ENCODE data around the gene CREB3L2.

Gene CREB3L2

DNA sequence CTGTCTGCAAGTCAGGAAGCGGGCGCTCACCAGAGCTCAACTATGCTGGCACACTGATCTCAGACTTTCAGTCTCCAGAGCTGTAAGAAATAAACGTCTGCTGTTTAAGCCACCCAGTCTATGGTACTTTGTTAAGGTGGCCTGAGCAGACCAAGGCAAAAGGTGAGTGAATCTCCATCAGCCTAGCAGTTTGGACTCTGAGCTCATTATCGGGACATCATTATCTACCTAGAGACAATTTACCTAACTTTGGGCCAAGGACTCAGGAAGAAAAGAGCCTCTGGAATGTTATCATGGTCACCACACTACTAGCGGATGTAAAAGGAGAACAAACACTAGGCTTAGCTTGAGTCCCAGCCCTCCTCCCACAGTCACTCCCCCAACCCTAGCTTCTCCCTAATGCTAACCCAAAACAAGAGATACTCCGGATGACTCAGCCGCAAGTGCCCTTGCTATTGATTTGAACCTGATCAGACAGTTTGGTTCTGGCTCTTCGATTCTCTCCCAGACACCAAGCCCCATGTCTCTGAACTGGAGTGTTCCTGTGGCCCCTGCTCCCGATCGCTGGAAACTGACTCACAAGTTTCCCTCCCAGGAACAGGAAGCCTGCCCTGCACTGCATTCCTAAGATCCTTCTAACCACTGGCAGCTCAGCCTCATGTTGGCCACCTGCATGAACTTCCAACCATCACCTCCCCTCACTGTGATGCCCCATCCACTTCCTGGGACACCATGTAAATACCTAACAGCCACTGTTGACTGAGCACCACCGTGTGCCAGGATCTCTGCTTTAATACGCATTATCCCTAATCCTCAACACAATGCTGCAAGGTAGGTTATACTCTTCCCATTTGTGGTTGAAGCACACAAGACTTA, 34.5 kb downstream of the CREB3L2 start:
- no peak for DNase-seq

DNA sequence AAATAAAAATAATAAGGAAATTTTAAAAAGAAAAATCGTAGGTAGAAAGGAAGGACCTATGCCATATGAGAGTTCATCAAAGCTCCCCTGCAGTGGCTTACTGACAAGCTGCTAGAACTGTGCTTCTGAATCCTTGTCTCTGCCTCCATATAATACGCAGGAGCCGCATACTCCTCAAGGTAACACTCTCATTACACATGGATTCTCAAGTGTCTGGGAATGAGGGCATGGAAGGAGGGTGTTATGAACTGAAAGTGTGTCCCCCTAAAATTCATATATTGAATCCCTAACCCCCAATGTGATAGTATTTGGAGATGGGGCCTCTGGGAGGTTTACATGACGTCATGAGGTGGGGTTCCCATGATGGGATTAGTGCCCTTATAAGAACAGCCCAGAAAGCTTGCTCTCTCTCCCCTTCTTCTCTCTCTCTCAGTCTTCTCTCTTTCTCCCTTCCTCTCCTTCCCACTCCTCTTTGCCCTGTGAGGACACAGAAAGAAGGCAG, 35.2 kb downstream of the CREB3L2 start:
- DNase-seq = no peak

DNA sequence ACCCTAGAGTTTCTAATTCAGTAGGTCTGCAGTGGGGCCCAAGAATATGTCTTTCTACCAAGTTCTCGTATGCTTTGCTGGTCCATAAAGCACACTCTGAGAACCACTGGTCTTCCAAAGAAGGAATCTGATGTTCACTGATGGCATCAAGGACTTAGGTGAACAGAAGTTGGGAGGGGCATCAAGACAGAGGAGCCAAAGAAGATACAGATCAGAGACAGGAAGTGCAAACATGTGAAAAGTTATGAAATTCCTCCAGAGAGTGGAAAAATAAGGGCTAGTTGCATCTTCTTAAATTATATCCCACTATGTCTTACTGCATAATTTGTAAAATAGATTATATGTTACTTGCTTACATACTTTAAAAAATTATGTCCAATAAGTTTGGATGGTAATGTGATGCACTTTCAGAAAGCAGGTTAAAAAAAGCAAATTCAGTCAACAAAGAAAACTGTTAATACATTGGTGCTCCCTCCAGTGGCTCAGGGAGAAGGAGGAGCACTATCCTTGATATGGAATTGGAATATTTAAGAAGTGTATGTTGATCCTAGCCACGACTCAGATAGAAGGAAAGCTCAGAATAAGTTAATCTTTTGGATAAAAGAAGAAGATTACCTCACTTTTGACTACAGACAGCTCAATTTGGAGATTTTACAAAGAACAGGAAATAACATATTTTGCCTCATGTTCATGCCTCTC, 35.8 kb downstream of the CREB3L2 start:
- no peak for DNase-seq

DNA sequence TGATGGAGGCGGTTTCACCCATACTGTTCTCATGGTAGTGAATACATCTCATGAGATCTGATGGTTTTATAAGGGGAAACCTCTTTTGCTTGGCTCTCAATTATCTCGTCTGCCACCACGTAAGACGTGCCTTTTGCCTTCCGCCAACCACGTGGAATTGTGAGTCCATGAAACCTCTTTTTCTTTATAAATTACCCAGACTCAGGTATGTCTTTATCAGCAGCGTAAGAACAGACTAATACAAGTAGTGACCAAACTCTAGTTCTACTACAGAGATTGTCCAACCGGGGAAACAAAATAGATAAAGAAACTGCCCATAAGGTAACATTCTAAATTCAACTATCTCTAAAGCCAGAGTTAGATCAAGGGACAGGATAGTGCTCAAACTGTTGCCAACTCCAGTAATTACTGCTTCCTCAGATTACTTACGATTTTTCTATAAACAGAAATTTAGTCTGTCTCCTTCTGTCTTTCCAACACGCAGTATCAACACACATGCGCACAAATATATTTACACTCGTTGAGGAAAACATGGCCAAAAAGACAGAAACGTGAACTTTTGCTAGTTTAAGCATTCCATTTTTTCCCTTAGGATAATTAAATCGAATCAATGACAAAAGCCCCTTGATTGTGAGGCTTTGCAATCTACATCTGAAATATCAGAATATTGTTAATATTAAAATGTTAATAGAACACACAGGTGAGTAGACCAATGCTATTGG, 36.9 kb downstream of the CREB3L2 start:
- no peak for DNase-seq

DNA sequence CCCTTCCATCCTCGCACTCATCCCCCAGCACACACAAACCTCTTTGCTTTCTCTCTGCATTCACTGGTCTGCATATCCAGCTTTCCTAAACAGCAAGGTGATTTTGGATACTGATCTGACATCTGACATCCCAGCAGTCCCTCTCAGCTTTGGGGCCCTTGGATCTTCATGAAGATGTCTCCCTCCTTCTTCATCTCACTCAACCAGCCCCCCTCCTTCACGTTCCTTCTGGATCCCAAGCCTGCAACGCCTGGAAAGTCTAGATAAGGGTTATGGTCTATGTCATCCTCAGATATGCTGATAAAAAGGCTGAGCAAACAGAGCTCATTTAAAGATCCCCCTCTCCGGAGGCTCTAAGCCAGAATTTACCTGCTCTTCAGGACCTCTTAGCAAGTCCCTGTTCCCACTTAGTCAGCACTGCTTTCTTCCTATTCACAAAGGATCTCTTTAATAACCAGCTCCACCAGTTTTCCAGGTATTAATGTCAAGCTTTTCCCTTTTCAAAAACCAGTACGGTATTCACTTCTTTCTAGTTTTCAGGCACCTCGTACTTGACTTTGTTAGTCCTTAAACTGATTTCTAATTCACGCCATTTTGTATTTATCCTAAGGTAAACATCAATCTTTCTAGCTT, 38.9 kb downstream of the CREB3L2 start:
- no peak for DNase-seq

DNA sequence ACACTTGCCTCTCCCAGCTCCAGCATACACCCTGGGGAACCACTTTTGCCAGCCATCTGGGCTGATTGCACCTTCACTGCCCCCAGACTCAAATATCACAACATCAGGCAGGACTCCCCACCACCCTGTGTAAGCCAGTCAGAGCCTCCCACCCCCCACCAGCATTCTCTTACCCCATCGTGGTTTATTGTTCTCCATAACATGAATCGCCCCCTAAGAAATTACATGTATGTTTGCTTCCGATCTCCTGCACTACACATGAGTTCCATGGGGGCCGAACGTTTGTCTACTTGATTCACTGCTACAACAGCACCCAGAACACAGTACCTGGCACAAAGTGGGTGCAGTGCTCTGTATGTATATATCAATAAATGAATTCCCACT, 39.4 kb downstream of the CREB3L2 start:
- no peak for DNase-seq

- no peak for DNase-seq
Measured at GRCh38 chr7:137961200-137962177, 40.4 kb downstream of the CREB3L2 start.

DNA sequence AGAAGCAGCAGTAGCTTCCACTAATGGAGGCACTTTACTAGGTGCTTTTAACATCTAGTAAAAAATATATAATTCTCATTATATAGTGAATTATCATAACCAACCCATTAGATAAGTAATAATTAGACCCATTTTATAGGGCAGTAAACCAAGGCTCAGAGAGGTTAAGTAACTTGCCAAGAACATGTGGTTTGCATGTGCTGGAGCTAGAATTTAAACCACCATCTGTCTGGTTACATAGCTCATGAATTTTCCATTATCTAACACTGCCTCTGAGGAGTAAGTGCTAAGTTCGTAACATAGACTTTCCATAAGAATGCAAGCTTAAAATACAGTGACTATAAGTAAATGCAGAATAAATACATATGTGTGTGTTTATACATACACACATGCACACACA, 41.9 kb downstream of the CREB3L2 start:
- no peak for DNase-seq

GRCh38 chr7:137958470-137959431, 43.1 kb downstream of the CREB3L2 start:
- no peak for DNase-seq

DNA sequence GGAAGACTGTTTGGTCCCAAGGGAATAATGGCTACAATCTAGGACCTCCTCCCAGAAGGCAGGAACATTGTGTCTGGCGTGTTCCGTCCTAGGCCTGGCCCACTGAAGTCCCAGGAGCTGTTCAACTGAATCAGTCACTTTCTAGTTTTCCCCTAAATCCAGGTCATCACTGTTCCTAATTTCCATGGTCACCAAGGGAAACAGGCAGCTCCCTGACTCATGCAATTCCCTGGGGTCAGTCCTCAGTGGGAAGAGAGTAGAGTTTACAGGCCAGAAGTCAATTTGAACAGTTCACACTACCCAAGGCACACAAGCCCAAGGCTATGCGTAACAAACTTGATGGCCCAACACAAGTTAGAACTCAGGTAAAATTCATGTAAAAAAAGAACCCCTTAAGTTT, 44.0 kb downstream of the CREB3L2 start:
- no peak for DNase-seq

DNA sequence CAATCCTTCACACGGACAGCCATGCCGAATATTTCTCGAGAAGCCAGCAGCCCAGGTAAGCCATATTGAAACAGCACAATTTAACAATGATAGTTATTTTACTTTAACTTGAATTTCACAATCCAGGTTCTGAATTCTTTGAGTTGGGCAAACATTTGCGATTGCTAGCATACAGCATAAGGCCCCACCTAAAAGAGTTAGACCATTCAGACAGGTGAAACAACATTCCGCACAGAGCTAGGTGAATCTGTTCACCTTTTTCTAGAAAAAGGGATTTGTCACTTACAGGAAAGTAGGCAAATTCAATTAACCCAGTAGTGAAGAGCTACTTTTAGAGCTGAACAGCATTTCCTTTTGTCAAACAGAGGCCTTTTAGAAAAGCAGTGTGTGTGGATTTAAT, 45.3 kb downstream of the CREB3L2 start:
- DNase-seq = no peak

- no peak for DNase-seq
Measured at GRCh38 chr7:137956183-137956582, 45.7 kb downstream of the CREB3L2 start.

- no peak for DNase-seq
Measured at GRCh38 chr7:137954614-137955013, 47.3 kb downstream of the CREB3L2 start.

DNA sequence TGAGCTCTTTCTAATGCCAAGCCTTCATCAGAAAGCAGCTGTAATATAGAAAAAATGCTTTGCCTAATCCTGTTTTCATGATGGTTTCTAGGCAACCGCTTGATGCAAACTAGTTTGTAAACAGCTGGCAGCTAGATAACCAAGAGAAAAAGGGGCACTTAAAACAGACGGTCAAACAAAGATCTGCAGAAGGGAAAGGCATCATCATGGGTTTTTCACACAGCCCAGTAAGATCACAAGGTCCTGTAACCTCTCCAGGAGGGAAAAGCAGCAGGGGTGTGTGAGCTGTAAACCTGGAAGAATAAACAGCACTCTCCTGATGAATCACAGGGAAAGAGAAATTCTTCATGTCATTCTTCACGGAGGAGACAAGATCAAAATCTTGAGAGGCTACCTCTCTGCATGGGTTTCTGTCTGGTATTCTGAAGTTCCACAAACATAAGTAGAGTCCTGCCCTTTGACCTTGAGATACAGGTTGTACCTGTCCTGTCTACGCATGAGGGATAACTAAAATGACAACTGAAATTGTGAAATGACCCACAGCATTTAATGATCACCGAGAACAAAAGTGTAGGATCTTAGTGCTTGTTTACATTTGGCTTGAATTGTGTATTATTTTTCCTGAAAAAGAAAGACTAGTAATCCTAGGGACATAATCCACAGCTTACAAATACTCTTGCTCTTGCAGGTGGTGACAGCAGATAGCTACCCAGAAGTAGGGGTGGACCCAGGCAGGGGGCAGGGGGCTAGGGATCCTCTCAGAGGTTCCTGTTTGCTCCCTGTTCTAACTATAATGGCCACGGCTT, 48.0 kb downstream of the CREB3L2 start:
- no peak for DNase-seq

DNA sequence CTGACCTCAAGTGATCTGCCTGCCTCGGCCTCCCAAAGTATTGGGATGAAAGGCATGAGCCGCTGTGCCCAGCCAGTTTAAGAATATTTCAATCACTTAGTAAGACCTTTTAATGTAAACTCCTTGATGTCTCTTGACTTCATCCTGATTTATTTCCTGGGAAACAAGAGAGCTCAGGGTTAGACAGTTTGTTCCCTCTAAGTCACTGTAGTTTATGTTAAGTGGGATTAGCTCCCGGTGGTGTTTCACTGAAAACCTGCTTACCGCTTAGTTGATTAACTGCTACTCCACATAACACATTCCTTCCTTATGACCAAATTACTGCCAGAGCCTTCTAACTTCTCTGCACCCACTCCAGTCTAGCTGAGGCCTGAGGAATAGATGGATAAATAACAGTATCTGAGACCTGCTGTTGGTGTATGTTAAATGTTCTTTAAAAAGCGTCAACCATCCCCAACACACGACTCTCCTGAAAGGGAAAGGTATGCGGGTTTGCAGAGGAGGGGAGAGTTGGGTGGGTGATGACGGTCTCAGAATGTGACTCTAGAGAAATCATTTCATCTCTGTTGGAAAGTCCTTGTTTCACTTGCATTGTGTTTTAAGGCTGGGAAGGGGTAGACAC, 48.7 kb downstream of the CREB3L2 start:
- DNase-seq = no peak

- no peak for DNase-seq
Measured at GRCh38 chr7:137952426-137952805, 49.5 kb downstream of the CREB3L2 start.

DNA sequence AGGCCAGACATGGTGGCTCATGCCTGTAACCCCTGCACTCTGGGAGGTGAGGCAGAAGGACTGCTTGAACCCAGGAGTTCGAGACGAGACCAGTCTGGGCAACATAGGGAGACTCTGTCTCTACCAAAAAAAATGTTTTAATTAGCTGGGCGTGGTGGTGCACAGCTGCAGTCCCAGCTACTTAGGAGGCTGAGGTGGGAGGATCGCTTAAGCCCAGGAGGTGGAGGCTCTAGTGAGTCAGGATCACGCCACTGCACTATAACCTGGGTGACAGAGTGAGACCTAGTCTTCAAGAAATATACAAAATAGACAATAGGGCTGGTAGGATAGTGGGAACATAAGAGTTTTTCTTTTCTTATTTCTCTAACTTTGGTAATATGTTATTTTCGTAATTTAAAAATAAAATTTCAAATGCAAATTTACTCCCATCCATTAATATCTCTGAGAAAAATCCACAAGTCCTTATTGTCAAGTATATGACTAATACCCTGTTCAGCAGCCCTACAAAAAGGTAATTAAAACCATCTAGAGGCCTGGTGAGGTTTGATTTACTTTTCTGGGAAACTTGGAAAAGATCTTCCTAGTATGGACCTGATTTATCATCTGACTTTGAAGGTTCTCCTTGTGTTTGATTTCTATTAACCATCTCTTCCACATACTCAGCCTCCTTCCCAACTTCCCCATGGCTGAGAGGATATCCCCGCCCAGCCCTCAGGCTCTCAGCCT, 50.0 kb downstream of the CREB3L2 start:
- DNase-seq = no peak

GRCh38 chr7:137950967-137951366, 50.9 kb downstream of the CREB3L2 start:
- no peak for DNase-seq

DNA sequence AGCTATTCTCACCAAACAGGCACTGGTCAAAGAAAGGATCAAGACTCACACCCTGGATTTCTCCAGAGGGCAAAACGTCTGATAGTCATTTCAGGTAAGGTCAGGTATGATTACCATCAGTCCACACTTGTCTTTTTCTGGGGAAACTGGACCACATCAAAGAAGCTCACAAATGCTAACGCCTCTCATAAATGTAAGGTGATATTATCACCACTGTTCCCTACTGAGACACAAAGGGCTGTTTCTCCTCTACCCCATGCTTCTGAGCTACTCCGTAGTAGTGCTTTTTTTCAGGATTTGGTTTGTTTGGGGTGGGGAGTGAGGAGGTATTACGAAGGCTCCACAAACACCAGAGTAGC, 51.6 kb downstream of the CREB3L2 start:
- DNase-seq = no peak
